ENCODE measurements around the gene PGAP3.
"Not testable (repeated sequence)": the region's sequence is repeated elsewhere in the genome, so short reads cannot be mapped to it uniquely, and the experiment has no call there.

PGAP3 gene

GRCh38 chr17:39687546-39688474 lies at the start of gene PGAP3:
Gene PGAP3 (minus strand): TSS chr17:39688057. CDS start chr17:39688014, 43 bp downstream.
- peak; percentile 67 to 96 (median 80) for DNase-seq
- intact Hi-C loops (cut with DNase I) = loop anchor here (2.0 kb wide), 1 partner anchor 43 kb away; the partner anchor contains the start of gene MIEN1

- intact Hi-C loops (cut with DNase I) = no loop called here
- no peak for DNase-seq
Measured at GRCh38 chr17:39737206-39737759, 49.4 kb upstream of the PGAP3 start.

GRCh38 chr17:39736319-39737165 lies 48.7 kb upstream of the PGAP3 start:
- intact Hi-C loops (cut with DNase I) = no loop called here
- no peak for DNase-seq

- no peak for DNase-seq
- intact Hi-C loops (cut with DNase I) = no loop called here
Measured at GRCh38 chr17:39735882-39736281, 48.0 kb upstream of the PGAP3 start.

GRCh38 chr17:39732586-39732985 lies 44.7 kb upstream of the PGAP3 start:
- intact Hi-C loops (cut with DNase I) = loop anchor here (5.0 kb wide), 1 partner anchor 110 kb away; no protein-coding TSS in a partner anchor
- DNase-seq = no peak

GRCh38 chr17:39730095-39730921 lies 42.5 kb upstream of the PGAP3 start, which contains the start of gene MIEN1:
Gene MIEN1 (minus strand): TSS chr17:39730532. CDS start chr17:39730495, 37 bp downstream.
- intact Hi-C loops (cut with DNase I) = loop anchor here (2.0 to 5.0 kb wide), 2 partner anchors 42 to 108 kb away; partner anchors contain the start of gene PGAP3

GRCh38 chr17:39729280-39729851 lies 41.5 kb upstream of the PGAP3 start:
- intact Hi-C loops (cut with DNase I) = no loop called here
- no peak for DNase-seq

More at GRCh38 chr17:39730095-39730921, 42.5 kb upstream of the PGAP3 start, which contains the start of gene MIEN1:
- peak; percentile 87 to 99 (median 94) for DNase-seq

- intact Hi-C loops (cut with DNase I) = no loop called here
- peak in 1 of 10 donors; percentile 83 for DNase-seq
Measured at GRCh38 chr17:39727556-39727955, 39.7 kb upstream of the PGAP3 start.

- intact Hi-C loops (cut with DNase I) = no loop called here
Measured at GRCh38 chr17:39726617-39727016, 38.8 kb upstream of the PGAP3 start.

GRCh38 chr17:39725923-39726322 lies 38.1 kb upstream of the PGAP3 start:
- DNase-seq; intact Hi-C loops (cut with DNase I): not testable (repeated sequence)

More at GRCh38 chr17:39726617-39727016, 38.8 kb upstream of the PGAP3 start:
- no peak for DNase-seq

- intact Hi-C loops (cut with DNase I) = no loop called here
- DNase-seq = no peak
Measured at GRCh38 chr17:39724731-39725130, 36.9 kb upstream of the PGAP3 start.

- intact Hi-C loops (cut with DNase I) = no loop called here
- DNase-seq = no peak
Measured at GRCh38 chr17:39722965-39723848, 35.4 kb upstream of the PGAP3 start.

- intact Hi-C loops (cut with DNase I) = no loop called here
Measured at GRCh38 chr17:39722104-39722503, 34.2 kb upstream of the PGAP3 start.

GRCh38 chr17:39719563-39720355 lies 31.9 kb upstream of the PGAP3 start:
- no peak for DNase-seq
- intact Hi-C loops (cut with DNase I) = no loop called here

More at GRCh38 chr17:39722104-39722503, 34.2 kb upstream of the PGAP3 start:
- DNase-seq = no peak

GRCh38 chr17:39717660-39718059 lies 29.8 kb upstream of the PGAP3 start:
- intact Hi-C loops (cut with DNase I) = no loop called here
- no peak for DNase-seq

GRCh38 chr17:39716879-39717536 lies 29.2 kb upstream of the PGAP3 start:
- intact Hi-C loops (cut with DNase I) = no loop called here
- peak in 1 of 10 donors; percentile 18 for DNase-seq
